ENCODE measurements around the gene KIAA1958. TPM values are rescaled to one million over a fixed set of nuclear protein-coding genes. Genes with fewer than 3 reads are reported as not detected.
"Not testable (repeated sequence)": the region's sequence is repeated elsewhere in the genome, so short reads cannot be mapped to it uniquely, and the experiment has no call there.

The KIAA1958 gene
- polyA plus RNA-seq, 1 donor from 2014 or later, result 0.98 TPM

- H3K27me3 Mint-ChIP-seq, result no peaks in the 10 kb centered on the region
- peaks cover 10% of the 10 kb centered on the region for H3K36me3 Mint-ChIP-seq
- H3K4me1 Mint-ChIP-seq, result peaks cover 2 to 6% (median 5%) of the 10 kb centered on the region in 3 donors
- H3K9me3 Mint-ChIP-seq, result peaks cover 0 to 1% (median 0%) of the 10 kb centered on the region in 3 donors
- no peak overlapping the region for H3K27ac Mint-ChIP-seq
- no peak overlapping the region for H3K4me3 Mint-ChIP-seq
Observed at GRCh38 chr9:112570671-112571167, 84.1 kb downstream of the KIAA1958 start.

- H3K4me1 Mint-ChIP-seq, result peaks cover 2 to 6% (median 5%) of the 10 kb centered on the region in 3 donors
- no peak overlapping the region for H3K4me3 Mint-ChIP-seq
- H3K9me3 Mint-ChIP-seq, result peaks cover 0 to 3% (median 0%) of the 10 kb centered on the region in 3 donors
- H3K27ac Mint-ChIP-seq, result no peak overlapping the region
- H3K27me3 Mint-ChIP-seq, result no peaks in the 10 kb centered on the region
- H3K36me3 Mint-ChIP-seq, result peaks cover 14% of the 10 kb centered on the region
Observed at GRCh38 chr9:112571624-112572355, 85.2 kb downstream of the KIAA1958 start.

GRCh38 chr9:112572416-112572815 lies 85.8 kb downstream of the KIAA1958 start:
- H3K27ac Mint-ChIP-seq, result peak overlapping the region in 1 of 3 donors; percentile 58
- H3K36me3 Mint-ChIP-seq, result peaks cover 14% of the 10 kb centered on the region
- H3K9me3 Mint-ChIP-seq, result peaks cover 0 to 3% (median 0%) of the 10 kb centered on the region in 3 donors
- no peaks in the 10 kb centered on the region for H3K27me3 Mint-ChIP-seq
- no peak overlapping the region for H3K4me3 Mint-ChIP-seq
- peaks cover 2 to 6% (median 5%) of the 10 kb centered on the region in 3 donors for H3K4me1 Mint-ChIP-seq

GRCh38 chr9:112574008-112574407 lies 87.4 kb downstream of the KIAA1958 start:
- Mint-ChIP-seq H3K27ac (no peak overlapping the region), H3K9me3 (peaks cover 0 to 1% (median 0%) of the 10 kb centered on the region in 3 donors), H3K4me3 (no peak overlapping the region), H3K4me1 (peaks cover 2 to 6% (median 5%) of the 10 kb centered on the region in 3 donors), H3K27me3 (no peaks in the 10 kb centered on the region), H3K36me3 (peaks cover 13% of the 10 kb centered on the region)

GRCh38 chr9:112575107-112575506 lies 88.5 kb downstream of the KIAA1958 start:
- H3K4me3 Mint-ChIP-seq, result no peak overlapping the region
- H3K27me3 Mint-ChIP-seq, result no peaks in the 10 kb centered on the region
- H3K9me3 Mint-ChIP-seq, result peaks cover 0 to 1% (median 0%) of the 10 kb centered on the region in 3 donors
- peaks cover 11% of the 10 kb centered on the region for H3K36me3 Mint-ChIP-seq
- no peak overlapping the region for H3K27ac Mint-ChIP-seq
- H3K4me1 Mint-ChIP-seq, result peaks cover 2 to 6% (median 3%) of the 10 kb centered on the region in 3 donors

GRCh38 chr9:112581469-112582176 lies 95.0 kb downstream of the KIAA1958 start:
- Mint-ChIP-seq H3K27ac (no peak overlapping the region), H3K4me1 (no peaks in the 10 kb centered on the region), H3K9me3 (peaks cover 0 to under 1% (median 0%) of the 10 kb centered on the region in 3 donors), H3K27me3 (no peaks in the 10 kb centered on the region), H3K4me3 (no peak overlapping the region), H3K36me3 (peaks cover 2% of the 10 kb centered on the region)

- H3K4me3 Mint-ChIP-seq, result no peak overlapping the region
- no peaks in the 10 kb centered on the region for H3K4me1 Mint-ChIP-seq
- H3K27ac Mint-ChIP-seq, result peak overlapping the region in 1 of 3 donors; percentile 31
- H3K36me3 Mint-ChIP-seq, result peaks cover 2% of the 10 kb centered on the region
- no peaks in the 10 kb centered on the region for H3K9me3 Mint-ChIP-seq
- H3K27me3 Mint-ChIP-seq, result no peaks in the 10 kb centered on the region
Observed at GRCh38 chr9:112582371-112583262, 96.0 kb downstream of the KIAA1958 start.

- H3K27me3 Mint-ChIP-seq, result no peaks in the 10 kb centered on the region
- peaks cover 2% of the 10 kb centered on the region for H3K36me3 Mint-ChIP-seq
- no peaks in the 10 kb centered on the region for H3K9me3 Mint-ChIP-seq
- no peak overlapping the region for H3K27ac Mint-ChIP-seq
- no peaks in the 10 kb centered on the region for H3K4me1 Mint-ChIP-seq
- no peak overlapping the region for H3K4me3 Mint-ChIP-seq
Observed at GRCh38 chr9:112586599-112587155, 100.0 kb downstream of the KIAA1958 start.

- H3K9me3 Mint-ChIP-seq, H3K27me3 Mint-ChIP-seq, H3K4me3 Mint-ChIP-seq: not testable (repeated sequence)
Observed at GRCh38 chr9:112591875-112592274, 105.2 kb downstream of the KIAA1958 start.

GRCh38 chr9:112599732-112600131 lies 113.1 kb downstream of the KIAA1958 start:
- Mint-ChIP-seq H3K4me3 (no peak overlapping the region), H3K4me1 (peaks cover 0 to 2% (median 0%) of the 10 kb centered on the region in 3 donors), H3K27ac (no peak overlapping the region), H3K27me3 (no peaks in the 10 kb centered on the region), H3K9me3 (no peaks in the 10 kb centered on the region), H3K36me3 (peaks cover 4% of the 10 kb centered on the region)

More at GRCh38 chr9:112591875-112592274, 105.2 kb downstream of the KIAA1958 start:
- H3K36me3 Mint-ChIP-seq, H3K4me1 Mint-ChIP-seq: not testable (repeated sequence)
- peak overlapping the region in 1 of 3 donors; percentile 74 for H3K27ac Mint-ChIP-seq

- Mint-ChIP-seq H3K4me1 (peaks cover 0 to 2% (median 0%) of the 10 kb centered on the region in 3 donors), H3K4me3 (no peak overlapping the region), H3K36me3 (peaks cover 4% of the 10 kb centered on the region), H3K9me3 (no peaks in the 10 kb centered on the region), H3K27ac (no peak overlapping the region), H3K27me3 (no peaks in the 10 kb centered on the region)
Observed at GRCh38 chr9:112601636-112602035, 115.0 kb downstream of the KIAA1958 start.

GRCh38 chr9:112604790-112605189 lies 118.2 kb downstream of the KIAA1958 start:
- peaks cover 6% of the 10 kb centered on the region for H3K36me3 Mint-ChIP-seq
- H3K4me3 Mint-ChIP-seq, result no peak overlapping the region
- no peaks in the 10 kb centered on the region for H3K27me3 Mint-ChIP-seq
- no peaks in the 10 kb centered on the region for H3K4me1 Mint-ChIP-seq
- H3K9me3 Mint-ChIP-seq, result no peaks in the 10 kb centered on the region
- no peak overlapping the region for H3K27ac Mint-ChIP-seq

GRCh38 chr9:112605518-112605917 lies 118.9 kb downstream of the KIAA1958 start:
- Mint-ChIP-seq H3K27me3 (no peaks in the 10 kb centered on the region), H3K36me3 (peaks cover 6% of the 10 kb centered on the region), H3K4me3 (no peak overlapping the region), H3K27ac (peak overlapping the region in 1 of 3 donors; percentile 3), H3K9me3 (no peaks in the 10 kb centered on the region), H3K4me1 (no peaks in the 10 kb centered on the region)

- no peak overlapping the region for H3K27ac Mint-ChIP-seq
- no peak overlapping the region for H3K4me3 Mint-ChIP-seq
- H3K27me3 Mint-ChIP-seq, result no peaks in the 10 kb centered on the region
- no peaks in the 10 kb centered on the region for H3K9me3 Mint-ChIP-seq
- H3K4me1 Mint-ChIP-seq, result no peaks in the 10 kb centered on the region
- peaks cover 6% of the 10 kb centered on the region for H3K36me3 Mint-ChIP-seq
Observed at GRCh38 chr9:112605963-112606699, 119.5 kb downstream of the KIAA1958 start.

Data from IgD-negative memory B cell (primary cell).